HG03457 (cell line): ENCODE results near the gene GSTM3.
"Not testable (repeated sequence)": the region's sequence is repeated elsewhere in the genome, so short reads cannot be mapped to it uniquely, and the experiment has no call there.

Experiments used
- ATAC-seq: cut with Tn5 transposase; IDR thresholded peaks from one replicate; pipeline ENCODE4 v1.9.1; 2021; ENCODE audit warnings: moderate number of reproducible peaks; ENCODE audit not compliant: unreplicated experiment

Gene GSTM3

DNA sequence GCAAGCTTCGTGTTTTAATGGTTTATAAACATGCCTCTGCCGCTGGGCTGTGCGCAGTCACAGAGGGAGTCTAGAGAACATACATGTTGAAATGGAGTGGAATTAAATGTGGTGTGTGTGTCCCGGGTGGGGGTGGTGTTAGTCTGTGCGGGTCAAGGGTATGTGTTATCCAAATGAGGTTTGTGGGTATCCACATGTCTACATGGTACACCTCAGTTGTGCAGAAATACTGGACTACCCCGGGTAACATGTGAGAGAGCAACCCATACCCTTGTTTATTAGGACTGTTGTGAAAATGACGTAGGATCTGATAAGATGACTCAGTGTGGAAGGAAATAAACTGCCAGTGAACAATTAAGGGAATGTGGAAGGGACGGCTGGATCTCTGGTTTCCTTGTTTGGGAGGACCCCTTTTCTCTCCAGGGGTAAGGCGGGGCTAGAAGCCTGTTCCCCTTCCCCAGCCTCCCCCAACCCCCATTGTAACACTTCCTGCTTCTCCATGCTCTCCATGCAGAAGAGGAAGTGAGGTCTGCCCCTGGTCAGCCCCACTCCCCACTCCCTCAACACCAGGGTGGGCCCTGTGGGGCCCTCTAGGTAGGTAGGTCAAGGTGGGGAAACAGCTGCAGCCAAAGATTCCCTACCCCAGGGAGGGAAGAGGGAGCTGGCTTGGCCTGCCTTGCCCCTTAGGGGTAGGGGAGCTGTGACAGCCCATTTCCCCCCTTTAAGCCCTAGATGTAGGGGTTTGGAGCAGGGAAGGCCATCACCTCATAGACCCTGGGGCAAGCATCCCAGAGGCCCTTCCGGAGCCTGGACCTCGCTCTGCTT lies 22.2 kb upstream of the GSTM3 start:
- ATAC-seq, result no peak

DNA sequence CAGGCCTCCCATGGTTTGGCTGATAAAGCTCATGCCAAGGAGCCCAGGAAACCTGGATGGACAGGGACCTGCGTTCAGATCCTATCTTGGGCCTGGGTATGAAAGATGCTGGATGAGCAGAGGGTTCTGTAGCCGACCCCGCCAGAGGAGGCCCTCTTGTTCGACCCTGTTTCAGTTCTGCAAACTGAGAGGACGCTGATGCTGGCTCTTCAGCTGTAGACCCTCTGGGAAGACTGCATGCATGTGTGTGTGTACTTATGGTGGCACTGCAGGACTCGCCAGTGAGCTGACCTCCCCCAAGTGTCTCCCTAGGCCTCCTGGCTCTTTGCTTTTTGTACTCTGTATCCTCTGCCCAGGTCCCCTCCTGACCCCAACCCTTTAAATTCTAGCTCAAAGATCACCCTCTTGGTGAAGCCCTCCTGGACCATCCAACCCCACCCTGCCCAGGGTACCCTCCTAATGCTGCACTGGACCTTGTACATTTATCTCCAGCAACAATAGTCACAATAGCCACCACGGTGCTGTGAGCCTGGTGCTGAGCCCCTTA lies 21.3 kb upstream of the GSTM3 start:
- no peak for ATAC-seq

DNA sequence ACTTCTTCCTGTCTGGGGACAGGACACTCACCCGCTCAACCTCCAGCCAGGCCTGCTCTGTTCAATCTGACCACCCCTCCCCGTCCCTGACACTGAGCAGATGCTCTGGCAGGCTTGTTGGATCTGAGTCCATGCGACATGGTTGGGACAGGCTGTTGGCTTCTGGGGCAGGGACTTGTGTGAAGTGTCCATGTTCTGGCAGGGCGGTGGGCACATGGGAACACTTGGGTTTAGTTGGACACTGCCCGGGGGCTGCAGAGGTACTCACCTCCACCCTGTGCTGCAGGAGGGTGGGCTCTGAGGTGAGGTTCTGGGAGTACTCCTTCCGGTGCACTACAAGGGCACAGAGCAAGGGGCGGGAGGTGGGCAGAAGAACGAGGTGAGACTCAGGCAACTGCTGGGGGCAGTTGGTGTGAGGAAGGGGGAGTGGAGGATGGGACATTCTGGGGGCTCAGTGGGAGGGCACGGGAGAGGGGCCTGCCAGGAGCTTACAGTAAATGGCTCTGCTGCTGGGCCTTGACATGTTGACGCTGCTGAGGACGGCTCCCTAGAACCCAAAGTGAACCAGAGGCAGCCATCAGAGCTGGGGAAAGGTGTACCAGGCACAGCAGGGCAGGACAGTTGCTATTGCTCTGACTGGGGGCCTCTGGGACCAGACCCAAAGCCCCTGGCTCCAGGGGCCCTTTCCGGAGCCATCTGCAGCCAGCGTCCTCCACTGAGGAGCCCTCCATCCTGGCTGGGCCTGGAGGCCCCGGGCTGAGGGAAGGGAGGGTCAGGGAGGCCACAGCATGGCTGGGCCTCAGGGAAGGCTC lies 20.6 kb upstream of the GSTM3 start:
- no peak for ATAC-seq

DNA sequence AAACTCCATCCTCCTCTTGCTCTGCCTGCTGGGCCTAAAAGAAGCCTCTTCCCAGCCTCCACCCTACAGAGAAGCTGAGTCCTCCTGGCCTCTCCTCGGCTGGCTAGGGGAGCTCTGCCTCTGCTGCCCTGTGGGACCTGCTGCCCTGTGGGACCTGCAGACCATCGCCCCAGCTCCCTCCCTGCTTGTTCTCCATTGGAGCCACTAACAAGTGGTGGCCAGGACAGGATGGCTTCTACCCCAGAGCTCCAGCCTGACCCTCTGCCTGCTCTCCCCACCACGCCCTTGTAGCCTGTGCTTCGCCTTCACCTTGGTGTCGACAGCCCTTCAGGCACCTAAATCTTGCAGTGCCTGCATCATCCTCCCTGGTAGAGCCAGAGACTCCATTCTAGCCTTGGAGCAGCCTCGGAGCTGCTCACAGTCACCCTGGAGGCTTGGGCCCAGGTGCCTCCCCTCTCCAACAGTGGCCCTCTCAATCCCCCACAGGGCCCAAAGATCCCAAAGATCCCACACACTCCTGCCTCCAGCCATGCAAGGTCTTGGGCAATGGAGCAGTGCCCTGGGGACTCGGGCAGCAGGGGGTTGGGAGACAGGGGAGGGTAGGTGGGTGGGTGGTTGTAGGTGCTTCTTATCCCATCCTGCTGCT lies 19.9 kb upstream of the GSTM3 start:
- ATAC-seq, result no peak

DNA sequence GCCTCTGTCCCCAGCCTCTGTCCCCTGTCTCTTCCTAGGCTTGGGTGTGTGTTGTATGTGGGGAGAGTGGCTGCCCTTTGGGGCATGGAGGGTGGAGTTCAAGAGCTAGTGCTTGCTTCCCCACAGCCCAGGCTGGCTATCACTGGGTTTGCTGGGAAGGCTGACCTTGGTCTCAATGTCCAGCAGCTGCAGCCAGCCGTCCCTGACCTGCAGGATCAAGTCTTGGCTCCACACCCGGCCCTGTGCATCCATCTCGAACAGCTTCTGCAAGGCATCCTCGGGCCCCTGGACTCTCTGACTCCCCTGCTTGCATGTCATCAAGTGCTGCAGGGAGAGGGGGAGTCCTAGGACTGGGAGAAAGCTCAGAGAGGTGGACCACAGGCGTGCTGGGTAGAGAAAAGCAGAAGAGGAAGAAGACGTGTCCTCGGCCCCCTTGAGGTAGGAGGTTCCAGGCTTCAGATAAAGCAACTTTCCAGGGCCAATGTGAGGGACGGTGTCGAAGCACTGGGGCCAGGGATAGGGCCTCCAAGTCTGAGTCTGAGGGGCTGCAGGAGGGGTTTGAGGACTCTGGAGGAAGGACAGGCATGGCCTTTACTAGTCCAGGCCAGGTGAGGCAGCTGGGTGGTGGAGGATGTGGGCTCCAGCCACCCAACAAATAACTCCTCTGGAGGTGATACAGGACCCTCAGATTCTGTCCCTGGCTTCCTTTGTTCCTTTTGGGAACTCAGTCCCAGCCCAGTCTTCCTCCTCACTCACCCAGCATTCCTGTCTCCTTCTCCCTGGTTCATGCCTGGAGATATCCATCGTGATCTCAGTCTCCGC lies 18.9 kb upstream of the GSTM3 start:
- no peak for ATAC-seq

DNA sequence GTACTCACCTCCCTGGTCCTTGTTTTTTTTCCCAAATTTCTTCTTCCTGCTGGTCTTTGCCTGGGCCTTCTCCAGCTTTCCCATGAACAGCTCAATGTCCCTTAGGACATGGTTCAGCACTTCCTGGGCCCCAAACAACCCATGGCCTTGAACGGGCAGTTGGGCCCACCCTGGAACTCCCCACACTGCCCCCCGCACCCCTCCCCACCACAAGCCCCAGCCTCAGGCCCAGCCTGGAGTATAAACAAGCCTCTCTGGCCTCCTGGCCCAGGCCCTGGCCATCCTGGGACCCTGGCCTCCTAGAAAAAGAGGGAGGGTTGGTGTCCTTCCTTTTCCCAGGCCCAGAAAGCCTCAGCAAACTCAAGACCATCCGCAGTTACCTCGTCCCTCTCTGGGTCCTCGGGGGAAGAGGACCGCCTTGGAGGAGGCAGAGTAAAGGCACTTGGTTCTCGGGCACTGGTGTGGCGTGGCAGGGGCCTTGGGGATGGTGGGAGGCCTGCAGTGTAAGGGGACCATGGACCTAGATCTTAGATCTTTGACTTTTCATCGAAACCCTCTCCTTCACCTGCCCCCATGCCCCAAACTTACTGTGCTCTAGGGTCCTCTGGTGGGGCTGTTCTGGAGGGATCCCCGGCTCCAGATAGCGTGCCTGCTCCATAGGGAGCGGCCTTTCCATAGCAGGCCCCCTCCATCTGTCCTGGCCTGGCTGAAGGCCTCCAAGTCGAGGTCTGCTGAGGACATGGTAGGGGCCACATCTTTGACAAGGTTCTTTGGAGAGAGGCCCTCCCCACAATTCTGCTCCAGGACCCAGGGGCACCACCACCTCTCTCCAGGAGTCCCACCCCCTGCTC lies 17.3 kb upstream of the GSTM3 start:
- ATAC-seq, result no peak

DNA sequence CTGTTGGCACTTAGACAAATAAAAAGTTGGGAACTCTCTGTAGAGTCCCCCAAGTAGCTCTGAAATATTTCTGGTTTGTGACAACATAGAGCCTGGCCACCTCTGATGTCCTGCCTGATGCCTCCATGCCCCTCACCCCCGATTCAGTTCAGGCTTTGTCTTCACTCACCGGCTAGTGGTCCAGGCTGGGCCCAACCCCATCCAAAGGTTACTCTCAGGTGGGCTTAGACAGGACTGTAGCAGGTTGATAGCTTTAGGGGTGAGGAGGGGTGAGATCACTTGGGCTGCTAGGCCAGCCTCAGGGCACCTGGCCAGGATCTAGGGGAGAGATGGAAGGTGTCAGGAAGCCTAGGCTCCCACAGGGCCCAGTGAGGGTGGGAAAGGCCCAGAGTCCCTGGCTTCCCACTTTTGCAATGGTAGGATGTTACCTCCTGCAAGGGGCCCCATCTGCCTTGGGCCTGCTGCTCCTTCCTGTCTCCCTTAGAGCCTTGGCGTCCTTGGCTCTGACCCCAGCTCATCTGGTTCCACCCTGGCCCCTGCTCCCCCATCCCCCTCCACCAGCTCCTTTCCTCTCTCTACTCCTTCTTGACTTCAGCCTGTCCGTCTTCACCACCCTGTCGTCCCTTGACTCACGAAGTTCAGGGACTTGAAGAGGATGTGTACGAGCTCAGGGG lies 16.1 kb upstream of the GSTM3 start:
- ATAC-seq, result no peak

DNA sequence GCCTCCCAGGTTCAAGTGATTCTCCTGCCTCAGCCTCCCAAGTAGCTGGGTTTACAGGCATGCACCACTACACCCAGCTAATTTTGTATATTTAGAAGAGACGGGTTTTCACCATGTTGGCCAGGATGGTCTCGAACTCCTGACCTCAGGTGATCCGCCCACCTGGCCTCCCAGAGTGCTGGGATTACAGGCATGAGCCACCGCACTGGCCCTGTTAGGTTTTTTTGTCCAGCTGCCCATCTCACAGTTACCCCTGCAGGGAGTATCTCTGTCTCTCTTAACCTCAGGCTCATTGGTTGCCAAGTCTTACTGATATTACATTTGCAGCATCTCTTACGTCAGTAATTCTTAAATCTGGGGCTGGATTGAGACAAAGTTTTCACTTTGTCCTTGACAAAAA lies 15.5 kb upstream of the GSTM3 start:
- ATAC-seq, result not testable (repeated sequence)

DNA sequence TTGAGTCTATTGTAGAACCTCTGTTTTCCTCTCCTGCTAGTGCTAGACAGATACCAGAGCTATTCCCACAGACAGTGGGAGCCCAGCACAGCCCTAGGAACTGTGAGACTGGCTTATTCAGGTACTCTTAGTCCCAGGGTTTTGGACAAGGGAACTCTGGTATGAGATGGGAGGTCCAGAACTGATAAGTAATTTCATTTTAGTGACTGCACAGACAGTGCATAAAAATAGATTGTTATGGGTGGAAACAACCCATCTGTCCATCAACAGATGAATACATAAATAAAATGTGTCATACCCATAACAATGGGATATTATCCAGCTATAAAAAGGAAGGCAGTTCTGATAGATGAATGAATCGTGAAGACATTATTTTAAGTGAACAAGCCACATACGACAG lies 13.9 kb upstream of the GSTM3 start:
- no peak for ATAC-seq

DNA sequence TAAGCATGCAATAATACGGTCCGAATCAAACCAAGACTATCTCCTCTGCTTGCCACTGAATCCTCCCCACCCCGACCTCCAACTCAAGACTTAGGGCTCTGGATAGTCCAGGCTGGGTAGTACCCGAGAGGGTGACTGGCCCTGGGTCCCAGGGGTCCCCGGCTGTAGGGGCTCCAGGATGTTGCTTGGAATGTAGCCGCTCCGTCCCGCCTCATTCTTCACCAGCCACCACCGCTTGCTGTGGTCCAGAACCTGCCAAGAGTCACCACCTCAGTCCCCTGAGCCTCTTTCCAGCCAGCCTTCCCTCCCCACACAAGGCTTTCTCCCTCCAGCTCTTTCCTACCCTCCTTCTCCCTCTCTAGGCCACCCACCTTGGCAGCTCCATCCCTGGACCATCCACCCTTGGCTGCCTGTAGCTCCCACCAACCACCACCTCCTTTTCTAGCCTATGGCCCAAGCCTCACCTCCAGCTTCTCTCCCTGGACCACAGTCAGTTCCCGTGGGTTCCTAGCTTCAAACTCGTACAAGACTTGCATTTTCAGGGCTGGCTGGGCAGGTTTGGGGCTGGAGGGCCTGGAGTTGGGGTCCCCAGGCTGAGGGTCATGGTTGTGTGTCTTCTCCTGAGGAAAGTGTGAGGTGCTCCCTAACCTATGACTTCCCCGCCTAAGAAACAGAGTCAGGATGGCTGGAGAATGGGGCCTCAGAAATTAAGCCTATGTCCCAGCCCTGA lies 10.9 kb upstream of the GSTM3 start:
- no peak for ATAC-seq

DNA sequence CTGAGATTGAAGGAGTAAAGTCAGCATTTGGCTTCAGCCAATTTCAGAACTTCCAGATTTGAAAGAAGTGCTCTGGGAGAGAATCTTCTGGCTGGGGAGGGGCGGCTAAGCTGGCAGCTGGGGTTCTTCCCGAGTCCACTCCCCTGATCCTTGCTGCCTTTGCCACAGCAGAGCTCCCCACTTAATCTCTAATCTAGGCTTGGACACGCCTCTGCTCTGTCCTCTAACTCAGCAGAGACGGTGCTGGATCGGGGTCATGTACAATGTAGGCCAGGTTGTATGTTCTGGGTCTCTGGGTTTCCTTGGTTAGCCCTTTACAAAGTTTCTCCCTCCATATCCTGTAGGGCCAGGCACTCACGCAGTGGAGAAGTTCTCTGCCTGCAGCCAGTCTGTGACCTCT lies 10.1 kb upstream of the GSTM3 start:
- no peak for ATAC-seq

DNA sequence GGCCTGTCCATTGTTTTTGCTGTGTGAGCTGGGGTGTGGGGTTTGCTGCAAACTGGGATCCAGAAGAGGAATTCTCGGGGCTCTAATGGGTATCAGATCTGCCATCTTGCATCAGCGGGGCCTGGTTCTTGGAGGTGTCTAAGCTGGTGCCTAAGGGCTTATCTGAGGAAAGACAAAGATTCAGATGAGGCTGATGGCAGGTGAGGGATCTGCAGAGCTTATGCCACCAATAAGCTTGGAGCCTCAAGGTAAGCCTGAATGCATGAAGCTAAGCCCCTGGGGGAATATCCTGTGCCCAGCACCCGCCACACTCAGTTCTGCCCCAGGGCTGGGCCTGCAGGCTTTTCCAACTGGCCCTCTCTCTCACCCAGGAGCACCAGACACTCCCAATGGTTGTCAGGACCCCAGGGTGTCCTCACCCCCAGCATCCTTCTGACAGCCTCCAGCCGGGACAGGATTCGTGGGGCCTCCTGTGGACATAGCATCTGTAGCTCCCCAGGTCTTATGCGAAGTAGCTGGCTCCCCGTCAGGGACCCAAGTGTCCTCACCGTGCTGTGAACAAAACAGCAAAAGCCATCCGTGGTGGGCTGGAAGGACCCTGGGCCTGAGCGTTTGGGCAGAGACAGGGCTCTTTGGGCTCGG lies 9.5 kb upstream of the GSTM3 start:
- ATAC-seq, result no peak

DNA sequence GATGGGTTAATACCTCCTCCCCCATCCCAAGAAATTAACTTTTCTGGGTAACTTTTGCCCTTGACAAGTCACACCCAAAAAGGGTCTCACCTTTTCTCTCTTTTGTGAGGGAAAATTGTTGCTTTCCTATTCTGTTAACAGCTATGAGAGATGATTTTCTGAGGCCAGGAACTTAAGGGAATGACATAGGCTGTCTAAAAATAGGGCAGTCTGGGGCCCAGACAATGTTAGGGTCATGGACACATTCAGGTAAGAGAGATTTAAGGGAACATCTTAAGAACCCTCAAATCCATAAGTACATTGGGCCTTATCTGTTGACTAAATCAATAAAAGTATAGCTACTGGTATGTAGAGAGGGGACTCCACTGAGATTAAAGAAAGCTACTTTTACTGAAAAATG lies 8.4 kb upstream of the GSTM3 start:
- ATAC-seq, result no peak

DNA sequence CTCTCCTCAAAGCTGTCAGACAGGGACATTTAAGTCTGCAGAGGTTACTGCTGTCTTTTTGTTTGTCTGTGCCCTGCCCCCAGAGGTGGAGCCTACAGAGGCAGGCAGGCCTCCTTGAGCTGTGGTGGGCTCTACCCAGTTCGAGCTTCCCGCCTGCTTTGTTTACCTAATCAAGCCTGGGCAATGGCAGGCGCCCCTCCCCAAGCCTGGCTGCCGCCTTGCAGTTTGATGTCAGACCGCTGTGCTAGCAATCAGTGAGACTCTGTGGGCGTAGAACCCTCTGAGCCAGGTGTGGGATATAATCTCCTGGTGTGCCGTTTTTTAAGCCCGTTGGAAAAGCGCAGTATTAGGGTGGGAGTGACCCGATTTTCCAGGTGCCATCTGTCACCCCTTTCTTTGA lies 7.5 kb upstream of the GSTM3 start:
- ATAC-seq, result not testable (repeated sequence)

DNA sequence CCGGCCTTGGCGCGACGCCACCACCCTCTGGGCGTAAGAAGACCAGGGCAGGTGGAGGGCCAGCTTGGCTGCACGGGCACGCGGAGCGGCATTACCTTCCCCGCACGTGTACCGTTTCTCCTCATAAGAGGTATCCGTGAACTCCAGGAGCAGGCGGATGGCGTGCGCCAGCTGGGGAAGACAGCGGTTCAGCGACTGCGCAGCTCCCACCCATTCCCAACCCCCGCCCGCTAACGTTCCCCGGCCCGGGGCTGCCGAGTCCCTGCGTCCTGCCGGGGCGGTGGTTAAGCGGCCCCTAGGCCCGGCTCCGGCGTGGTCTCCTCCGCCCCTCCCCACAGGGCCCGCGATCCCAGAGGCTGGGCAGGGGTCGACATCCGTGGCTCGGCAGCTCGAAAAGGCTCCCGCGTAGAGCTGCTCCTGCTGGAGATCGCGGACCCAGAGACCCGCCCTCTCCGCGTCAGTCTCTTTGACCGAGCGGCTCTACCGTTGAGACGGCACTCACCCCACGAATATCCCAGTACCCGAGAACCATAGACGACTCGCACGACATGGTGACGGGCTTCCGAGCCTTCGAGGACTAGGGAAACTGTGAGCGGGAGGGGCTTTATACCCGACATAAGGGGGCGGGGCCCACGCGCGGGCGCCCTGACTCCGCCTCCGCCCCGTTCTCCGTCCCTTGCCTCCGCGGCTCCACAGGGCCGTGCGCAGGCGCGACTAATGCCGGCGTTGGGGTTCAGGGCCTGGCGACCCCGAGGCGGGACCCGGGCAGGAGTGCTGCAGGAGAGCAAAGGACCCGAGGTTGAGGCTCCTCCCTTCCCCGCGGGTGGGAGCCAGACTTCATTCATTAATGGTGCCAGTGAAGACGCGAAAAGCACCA lies 862 bp downstream of the GSTM3 start:
- ATAC-seq, result no peak

DNA sequence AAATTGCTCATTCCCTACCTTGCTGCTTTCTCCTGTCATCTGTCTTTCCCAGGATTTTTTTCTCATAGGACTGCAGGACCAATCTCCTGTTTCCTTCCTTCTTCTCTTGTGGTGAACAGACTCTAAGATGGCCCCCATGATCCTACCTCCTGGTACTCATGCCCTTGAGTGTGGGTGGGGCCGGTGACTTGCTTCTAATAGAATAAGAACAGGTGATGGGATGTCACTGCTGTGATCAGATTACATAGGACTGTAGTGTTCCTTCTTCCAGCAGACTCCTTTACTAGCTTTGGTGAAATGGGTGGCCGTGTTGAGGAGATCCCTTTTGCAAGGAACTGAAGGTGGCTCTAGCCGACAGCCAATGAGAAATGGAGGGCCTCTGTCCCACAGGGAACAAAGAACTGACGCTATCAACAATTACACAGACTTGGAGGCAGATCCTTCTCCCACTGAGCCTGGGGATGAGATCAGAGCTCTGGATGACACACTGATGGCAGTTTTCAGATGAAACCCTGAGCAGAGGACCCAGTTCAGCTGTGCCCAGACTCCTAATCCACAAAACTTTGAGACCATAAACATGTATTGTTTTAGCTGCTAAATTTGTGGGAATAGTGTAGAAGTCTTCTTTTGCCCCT lies 7.5 kb downstream of the GSTM3 start:
- no peak for ATAC-seq
